Medulla oblongata (tissue), 1 donor: ENCODE measurements around the gene GNAQ.
"Not testable (repeated sequence)": the region's sequence is repeated elsewhere in the genome, so short reads cannot be mapped to it uniquely, and the experiment has no call there.

Source experiments
- DNase-seq: peaks from one replicate; pipeline ENCODE4 v3.0.0-alpha.2; 2015; ENCODE audit errors: extremely low spot score

Gene GNAQ

GRCh38 chr9:77735494-77735893 is 296.1 kb downstream of the GNAQ start:
- peak; percentile 32 for DNase-seq

GRCh38 chr9:77731930-77732329 is 299.7 kb downstream of the GNAQ start:
- no peak for DNase-seq

- DNase-seq: no peak
Observed at GRCh38 chr9:77731008-77731698, 300.5 kb downstream of the GNAQ start.

GRCh38 chr9:77729177-77729576 is 302.4 kb downstream of the GNAQ start:
- no peak for DNase-seq

GRCh38 chr9:77726814-77727213 is 304.8 kb downstream of the GNAQ start:
- DNase-seq: no peak

- DNase-seq: no peak
Observed at GRCh38 chr9:77726289-77726688, 305.3 kb downstream of the GNAQ start.

- DNase-seq: no peak
Observed at GRCh38 chr9:77725820-77726219, 305.8 kb downstream of the GNAQ start.

- DNase-seq: no peak
Observed at GRCh38 chr9:77725046-77725694, 306.4 kb downstream of the GNAQ start.

GRCh38 chr9:77721156-77721555 is 310.5 kb downstream of the GNAQ start:
- DNase-seq: not testable (repeated sequence)

GRCh38 chr9:77719321-77719720 is 312.3 kb downstream of the GNAQ start:
- no peak for DNase-seq

GRCh38 chr9:77718298-77718640 is 313.3 kb downstream of the GNAQ start:
- DNase-seq: not testable (repeated sequence)

- not testable (repeated sequence) for DNase-seq
Observed at GRCh38 chr9:77717608-77718297, 313.9 kb downstream of the GNAQ start.

GRCh38 chr9:77714077-77714549 is 317.5 kb downstream of the GNAQ start:
- DNase-seq: no peak

GRCh38 chr9:77712533-77713130 is 319.0 kb downstream of the GNAQ start:
- no peak for DNase-seq

GRCh38 chr9:77710965-77711648 is 320.5 kb downstream of the GNAQ start:
- no peak for DNase-seq

GRCh38 chr9:77710316-77710715 is 321.3 kb downstream of the GNAQ start:
- no peak for DNase-seq

GRCh38 chr9:77708064-77708815 is 323.4 kb downstream of the GNAQ start:
- DNase-seq: no peak

GRCh38 chr9:77707383-77708063 is 324.1 kb downstream of the GNAQ start:
- no peak for DNase-seq

GRCh38 chr9:77705636-77706035 is 326.0 kb downstream of the GNAQ start:
- no peak for DNase-seq
